ENCODE data around the gene MEP1A. TPM values are rescaled to one million over a fixed set of nuclear protein-coding genes. Genes with fewer than 3 reads are reported as not detected.

MEP1A gene
- polyA plus RNA-seq, 3 donors, result not detected

Other genes with a start within 250 kb of the MEP1A start
- gene CYP39A1, start 140.6 kb upstream of the MEP1A start, polyA plus RNA-seq (ENCODE audit: insufficient read length in 3 of 3), result 1 to 10 TPM; 6.3 to 8.1 (median 7.5) TPM
- 10 to 100 TPM; 29.1 to 75.2 (median 59.1) TPM for gene SLC25A27, start 140.4 kb upstream of the MEP1A start, polyA plus RNA-seq (ENCODE audit: insufficient read length in 3 of 3)
- gene TDRD6, start 105.5 kb upstream of the MEP1A start, polyA plus RNA-seq (ENCODE audit: insufficient read length in 3 of 3), result 1 to 10 TPM; 1.6 to 3.8 (median 2.0) TPM
- gene PLA2G7, start 58.0 kb upstream of the MEP1A start, polyA plus RNA-seq (ENCODE audit: insufficient read length in 3 of 3), result 1 to 10 TPM; 2.4 to 3.2 (median 2.7) TPM
- not detected for gene ANKRD66, start 46.5 kb upstream of the MEP1A start, polyA plus RNA-seq (ENCODE audit: insufficient read length in 3 of 3)
- gene ADGRF5, start 128.5 kb downstream of the MEP1A start, polyA plus RNA-seq (ENCODE audit: insufficient read length in 3 of 3), result 10 to 100 TPM; 24.4 to 29.2 (median 24.6) TPM
- 10 to 100 TPM; 39.5 to 71.5 (median 50.9) TPM for gene ADGRF1, start 248.9 kb downstream of the MEP1A start, polyA plus RNA-seq (ENCODE audit: insufficient read length in 3 of 3)